ENCODE measurements around the gene CHD1. TPM values are rescaled to one million over a fixed set of nuclear protein-coding genes. Genes with fewer than 3 reads are reported as not detected.
A peak's percentile ranks its signal among the peaks of the same experiment; 100 is the strongest.
"Not testable (repeated sequence)": the region's sequence is repeated elsewhere in the genome, so short reads cannot be mapped to it uniquely, and the experiment has no call there.

CHD1 gene
- 47.2 and 51.5 TPM in 2 replicates for total RNA-seq

DNA sequence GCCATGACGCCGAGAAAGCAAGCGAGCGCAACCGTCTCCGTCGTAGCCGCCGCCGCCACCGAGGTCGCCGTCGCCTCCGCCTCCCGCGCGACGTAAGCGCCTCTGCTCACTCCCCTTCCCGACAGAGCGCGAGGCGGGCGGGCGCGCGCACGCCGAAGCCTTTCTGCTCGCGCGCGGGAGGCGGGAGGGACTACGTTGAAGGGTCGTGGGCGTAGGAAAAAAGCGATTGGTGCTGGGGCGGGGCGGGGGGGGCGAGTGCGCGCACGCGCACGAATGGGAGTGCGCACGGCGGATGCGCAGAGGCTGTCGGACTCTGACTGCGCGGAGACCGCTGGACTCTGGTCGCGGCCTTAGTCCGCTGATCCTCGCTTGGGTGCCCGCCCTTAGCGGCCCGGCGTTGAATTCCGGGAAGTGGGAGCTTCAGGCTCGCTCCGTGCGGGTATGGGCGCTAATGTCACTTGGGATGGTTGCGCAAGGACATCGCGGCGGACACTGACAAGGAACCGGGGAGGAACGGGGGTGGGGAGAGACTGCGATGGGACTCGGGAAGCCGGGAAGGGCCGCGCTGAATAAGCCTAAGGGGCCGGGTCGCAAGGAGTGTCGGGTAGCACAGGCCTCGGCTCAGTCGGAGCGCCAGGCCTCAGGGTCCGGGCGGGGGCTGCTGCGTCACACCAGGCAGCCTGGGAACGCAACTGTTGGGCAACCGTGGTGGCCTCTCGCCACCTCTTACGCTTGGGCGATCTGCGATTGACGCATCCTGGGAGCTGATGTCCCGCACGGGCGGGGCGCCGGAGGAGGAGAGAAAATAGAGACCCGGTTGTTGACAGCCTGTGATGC, at the start of gene CHD1:
Gene CHD1, minus strand, starts transcription at position 135 of the 837 bp plus-strand sequence. CDS start 2,621 bp downstream, outside the sequence.
- peak; percentile 90 to 98 for DNase-seq (ENCODE audit: low read depth in 2 of 2)

GRCh38 chr5:98978528-98978927, 49.7 kb upstream of the CHD1 start:
- no peak for DNase-seq (ENCODE audit: low read depth in 2 of 2)

GRCh38 chr5:98977723-98978122, 48.9 kb upstream of the CHD1 start:
- no peak for DNase-seq (ENCODE audit: low read depth in 2 of 2)

- DNase-seq (ENCODE audit: low read depth in 2 of 2) = no peak
Measured at GRCh38 chr5:98975682-98976407, 47.0 kb upstream of the CHD1 start.

DNA sequence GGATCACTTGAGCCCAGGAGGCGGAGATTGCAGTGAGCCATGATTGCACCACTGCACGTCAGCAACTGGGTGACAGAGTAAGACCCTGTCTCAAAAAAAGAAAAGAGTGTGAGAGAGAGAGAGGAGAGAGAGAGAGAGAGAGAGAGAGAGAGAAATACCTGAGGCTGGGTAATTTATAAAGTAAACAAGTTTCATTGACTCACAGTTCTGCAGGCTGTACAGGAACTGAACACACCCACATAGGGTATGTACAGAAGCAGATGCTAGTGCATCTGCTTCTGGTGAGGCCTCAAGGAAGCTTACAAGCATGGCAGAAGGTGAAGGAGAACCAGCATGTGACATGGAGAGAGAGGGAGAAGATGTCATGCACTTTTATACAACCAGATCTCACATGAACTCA, 46.4 kb upstream of the CHD1 start:
- no peak for DNase-seq (ENCODE audit: low read depth in 2 of 2)

- no peak for DNase-seq (ENCODE audit: low read depth in 2 of 2)
Measured at GRCh38 chr5:98969400-98969799, 40.6 kb upstream of the CHD1 start.

DNA sequence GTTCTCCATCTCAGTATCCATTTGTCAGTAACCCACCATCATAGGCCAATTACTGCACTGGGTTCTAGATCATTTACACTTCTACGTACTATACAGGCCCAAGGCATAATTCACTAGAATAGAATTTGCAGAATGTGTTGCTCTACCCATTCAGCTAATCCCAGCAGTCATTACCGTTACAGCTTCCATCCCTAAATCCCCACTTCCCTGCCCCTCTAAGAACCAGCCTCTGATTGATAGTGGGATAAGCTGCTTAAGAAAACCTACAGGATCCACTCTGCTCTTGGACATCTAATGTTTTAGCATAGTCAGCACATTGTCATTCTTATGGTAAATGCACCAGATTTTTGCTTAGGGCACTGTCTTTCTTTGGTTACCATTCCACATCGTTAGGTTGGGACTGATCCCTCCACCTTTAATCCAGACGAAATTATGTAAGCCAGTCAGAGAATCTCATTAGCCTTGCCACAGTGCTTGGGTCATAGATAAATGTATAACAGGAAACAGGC, 39.3 kb upstream of the CHD1 start:
- DNase-seq (ENCODE audit: low read depth in 2 of 2) = no peak

DNA sequence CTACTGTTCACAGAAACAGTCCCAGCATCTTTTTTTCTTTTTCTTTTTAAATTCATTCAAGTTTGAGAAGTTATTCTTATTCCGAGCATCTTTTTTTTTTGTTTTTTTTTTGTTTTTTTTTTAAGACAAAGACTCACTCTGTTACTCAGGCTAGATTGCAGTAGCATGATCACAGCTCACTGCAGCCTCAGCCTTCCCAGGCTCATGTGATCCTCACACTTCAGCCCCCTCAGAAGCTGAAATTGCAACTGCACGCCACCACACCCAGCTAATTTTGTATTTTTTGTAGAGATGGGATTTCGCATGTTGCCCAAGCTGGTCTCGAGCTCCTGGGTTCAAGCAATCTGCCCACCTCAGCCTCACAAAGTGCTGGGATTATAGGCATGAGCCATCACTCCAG, 36.4 kb upstream of the CHD1 start:
- no peak for DNase-seq (ENCODE audit: low read depth in 2 of 2)

DNA sequence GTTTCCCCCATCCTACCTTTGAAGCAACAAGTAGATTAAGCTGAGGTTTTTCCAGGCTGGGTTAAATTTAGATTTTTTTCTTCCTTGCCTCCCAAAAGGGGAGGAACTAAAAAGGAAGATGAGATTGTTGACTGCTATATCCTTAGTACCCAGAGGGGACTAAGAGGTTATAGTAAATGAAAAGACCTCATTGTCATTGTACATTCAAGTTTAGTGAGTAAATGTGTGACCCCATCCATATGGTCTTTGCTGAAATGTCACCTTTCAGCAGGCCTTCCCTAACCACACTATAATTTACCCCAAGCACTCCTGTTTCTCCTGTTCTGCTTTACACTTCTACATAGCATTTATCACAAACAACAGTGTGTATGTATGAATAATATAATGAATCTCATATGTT, 35.8 kb upstream of the CHD1 start:
- no peak for DNase-seq (ENCODE audit: low read depth in 2 of 2)

GRCh38 chr5:98963019-98963418, 34.2 kb upstream of the CHD1 start:
- DNase-seq (ENCODE audit: low read depth in 2 of 2) = no peak

GRCh38 chr5:98962587-98962986, 33.8 kb upstream of the CHD1 start:
- no peak for DNase-seq (ENCODE audit: low read depth in 2 of 2)

- no peak for DNase-seq (ENCODE audit: low read depth in 2 of 2)
Measured at GRCh38 chr5:98961665-98962344, 33.0 kb upstream of the CHD1 start.

DNA sequence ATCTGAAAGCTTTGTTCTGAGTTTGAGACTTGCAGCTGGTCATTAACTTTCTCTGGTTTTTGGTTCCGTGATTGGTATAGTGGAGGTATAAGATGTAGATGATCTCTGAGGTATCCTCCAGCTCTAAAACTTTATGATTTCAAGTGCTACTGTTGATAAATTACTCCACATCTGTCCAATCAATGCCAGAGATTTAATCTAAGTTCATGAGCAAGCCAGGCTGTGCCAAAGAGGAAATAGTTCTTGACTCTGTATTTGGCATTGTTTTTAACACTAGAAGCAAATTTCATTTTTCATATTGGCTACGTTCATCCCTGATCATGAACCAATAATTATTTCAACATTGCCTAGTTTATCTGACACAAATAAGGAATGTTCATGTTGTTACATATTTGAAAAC, 28.5 kb upstream of the CHD1 start:
- no peak for DNase-seq (ENCODE audit: low read depth in 2 of 2)

GRCh38 chr5:98955888-98956287, 27.1 kb upstream of the CHD1 start:
- DNase-seq (ENCODE audit: low read depth in 2 of 2) = not testable (repeated sequence)

DNA sequence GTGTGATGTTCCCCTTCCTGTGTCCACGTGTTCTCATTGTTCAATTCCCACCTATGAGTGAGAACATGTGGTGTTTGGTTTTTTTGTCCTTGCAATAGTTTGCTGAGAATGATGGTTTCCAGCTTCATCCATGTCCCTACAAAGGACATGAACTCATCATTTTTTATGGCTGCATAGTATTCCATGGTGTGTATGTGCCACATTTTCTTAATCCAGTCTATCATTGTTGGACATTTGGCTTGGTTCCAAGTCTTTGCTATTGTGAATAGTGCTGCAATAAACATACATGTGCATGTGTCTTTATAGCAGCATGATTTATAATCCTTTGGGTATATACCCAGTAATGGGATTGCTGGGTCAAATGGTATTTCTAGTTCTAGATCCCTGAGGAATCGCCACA, 26.7 kb upstream of the CHD1 start:
- DNase-seq (ENCODE audit: low read depth in 2 of 2) = not testable (repeated sequence)

GRCh38 chr5:98954392-98955028, 25.7 kb upstream of the CHD1 start:
- DNase-seq (ENCODE audit: low read depth in 2 of 2) = no peak

GRCh38 chr5:98942847-98943246, 14.0 kb upstream of the CHD1 start:
- no peak for DNase-seq (ENCODE audit: low read depth in 2 of 2)

DNA sequence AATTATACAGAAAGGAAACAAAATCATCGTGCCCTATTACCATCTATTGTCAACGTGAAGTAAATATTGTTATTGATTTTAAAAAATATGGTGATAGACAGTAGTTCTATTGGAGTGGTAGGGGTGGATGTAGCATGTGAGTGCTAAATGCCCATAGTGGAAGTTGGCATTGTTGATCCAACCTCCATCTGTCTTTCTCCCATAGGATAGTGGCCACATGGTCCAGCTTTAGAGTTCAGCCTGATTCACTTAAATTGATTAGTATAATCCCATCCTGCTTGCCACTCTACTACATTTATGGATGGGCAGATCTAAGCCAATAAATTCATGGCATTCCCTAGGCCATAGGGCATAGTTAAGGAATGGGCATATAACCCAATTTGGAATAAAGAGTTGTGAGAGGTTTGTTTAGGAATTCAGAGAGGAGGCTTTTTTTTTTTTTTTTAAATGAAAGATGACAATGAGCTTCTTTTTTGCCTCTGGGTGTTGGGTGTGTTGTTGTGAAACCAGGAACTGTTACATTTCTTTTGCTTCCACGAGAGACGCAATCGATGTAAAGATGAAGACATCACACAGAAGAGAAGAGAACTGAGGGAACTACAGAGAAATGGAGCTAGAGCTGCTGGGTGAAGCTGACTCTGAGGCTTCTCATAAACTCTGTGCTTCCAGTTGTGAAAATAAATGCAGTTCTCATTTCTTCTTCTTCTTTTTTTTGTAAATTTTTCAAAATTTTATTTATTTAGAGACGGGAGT, 12.5 kb upstream of the CHD1 start:
- no peak for DNase-seq (ENCODE audit: low read depth in 2 of 2)

- no peak for DNase-seq (ENCODE audit: low read depth in 2 of 2)
Measured at GRCh38 chr5:98940581-98940980, 11.8 kb upstream of the CHD1 start.

GRCh38 chr5:98938464-98938863, 9.7 kb upstream of the CHD1 start:
- peak in 1 of 2 donors; percentile 44 for DNase-seq (ENCODE audit: low read depth in 2 of 2)

Measured in dermis microvascular lymphatic vessel endothelial cell (primary cell).